NCI-H2029 treated with DMSO at 0.1 percent for 48 hours (cell line): ENCODE data around the gene HECTD4.
A peak's percentile ranks its signal among the peaks of the same experiment; 100 is the strongest.
"Not testable (repeated sequence)": the region's sequence is repeated elsewhere in the genome, so short reads cannot be mapped to it uniquely, and the experiment has no call there.

Source experiments
- DNase-seq: peaks from one replicate; lab custom pipeline; 2025; lab: John Stamatoyannopoulos, UW

The HECTD4 gene

DNA sequence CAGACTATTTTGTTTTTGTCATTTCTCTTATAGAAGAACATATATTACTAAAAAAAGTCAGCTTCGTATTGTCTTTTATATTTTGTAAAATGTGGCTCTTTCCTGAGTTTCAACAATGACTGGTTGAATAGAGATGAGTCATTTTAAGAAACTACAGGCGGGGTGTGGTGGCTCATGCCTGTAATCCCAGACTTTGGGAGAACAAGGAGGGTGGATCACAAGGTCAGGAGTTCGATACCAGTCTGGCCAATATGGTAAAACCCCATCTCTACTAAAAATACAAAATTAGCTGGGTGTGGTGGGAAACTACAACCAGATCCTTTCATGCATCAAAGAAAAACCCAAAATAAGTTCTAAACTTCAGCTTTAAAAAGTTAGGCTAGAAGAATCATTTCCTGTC lies 28.8 kb downstream of the HECTD4 start:
- no peak for DNase-seq

DNA sequence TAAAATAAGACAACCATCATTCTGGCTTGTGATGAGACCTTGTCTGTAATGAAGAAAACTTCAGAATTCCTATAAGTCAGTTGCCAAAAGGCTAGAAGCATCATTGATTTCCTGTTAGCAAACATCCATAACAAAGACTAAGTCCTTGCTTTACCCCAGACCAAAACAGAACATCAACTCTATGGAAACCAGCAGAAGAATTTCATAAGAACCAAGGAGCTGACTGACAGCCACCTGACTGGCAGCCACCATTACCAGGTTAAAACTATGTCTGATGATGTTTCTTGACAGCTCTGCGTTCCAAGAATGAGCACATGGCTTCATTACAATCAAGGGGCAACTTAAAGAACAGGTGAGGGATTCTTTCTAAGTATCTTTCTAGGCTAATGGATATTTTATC lies 29.3 kb downstream of the HECTD4 start:
- no peak for DNase-seq

DNA sequence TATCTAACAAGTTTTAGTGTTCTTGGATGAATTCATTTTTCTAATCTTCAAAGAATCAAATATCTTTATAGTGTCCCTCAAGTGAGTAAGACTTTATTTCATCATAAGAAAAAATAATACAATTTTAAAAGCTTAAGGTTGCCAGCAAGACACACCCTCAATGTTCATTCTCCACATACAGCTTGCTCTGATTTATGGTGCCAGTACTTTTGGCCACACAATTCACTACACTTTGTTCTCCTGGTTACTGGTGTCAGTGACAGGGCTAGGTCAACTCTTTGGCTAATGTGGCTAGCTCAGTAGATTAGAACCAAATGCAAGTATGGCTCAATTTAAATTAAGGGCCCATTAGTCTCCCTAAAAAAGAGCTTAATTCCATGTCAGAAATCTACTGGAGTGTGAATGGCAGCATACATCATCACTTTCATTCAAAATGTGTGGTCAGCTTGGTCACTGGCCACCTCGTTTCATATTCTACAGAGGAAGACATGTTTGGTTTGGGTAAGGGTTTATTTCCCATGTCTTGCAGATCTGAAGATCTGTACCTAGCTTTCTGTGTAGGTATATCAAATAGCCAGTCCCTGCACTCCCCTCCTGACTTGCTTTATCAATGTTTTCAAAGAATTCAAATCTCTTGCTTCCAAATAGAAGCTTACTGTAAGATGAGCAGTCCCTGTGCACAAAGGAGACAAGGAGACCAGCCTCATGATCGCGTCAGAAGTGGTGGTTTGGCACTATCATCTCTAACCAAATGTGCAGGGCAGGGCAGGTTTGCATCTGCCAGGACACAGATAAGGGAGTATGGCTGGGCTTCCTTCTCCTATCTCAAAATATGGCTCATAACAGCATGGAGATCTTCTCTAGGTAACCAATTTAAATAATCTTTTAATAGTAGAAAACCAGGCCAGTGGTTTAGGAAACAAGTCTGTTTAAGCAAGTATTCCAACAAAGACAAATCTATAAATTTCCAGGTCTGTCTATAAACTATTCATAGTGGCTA lies 31.3 kb downstream of the HECTD4 start:
- DNase-seq = peak; percentile 57

DNA sequence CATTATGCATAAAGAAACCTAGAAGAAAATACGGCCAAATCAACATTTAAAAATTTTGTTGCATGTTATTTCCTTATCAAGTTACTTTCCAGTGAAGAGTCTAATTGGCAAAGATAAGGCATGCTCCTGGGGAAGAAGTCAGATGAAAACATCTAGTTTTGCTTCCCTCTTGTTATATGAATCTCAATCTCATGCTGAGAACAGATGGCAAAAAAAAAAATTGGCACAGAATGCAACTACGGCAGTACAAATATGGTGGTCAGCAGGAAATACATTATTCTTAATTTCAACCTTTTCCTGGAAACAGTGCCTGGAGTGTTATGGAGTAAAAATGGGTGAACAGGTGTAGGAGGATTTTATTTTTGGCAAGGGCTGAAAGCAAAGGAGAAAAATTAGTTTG lies 32.8 kb downstream of the HECTD4 start:
- peak; percentile 62 for DNase-seq

DNA sequence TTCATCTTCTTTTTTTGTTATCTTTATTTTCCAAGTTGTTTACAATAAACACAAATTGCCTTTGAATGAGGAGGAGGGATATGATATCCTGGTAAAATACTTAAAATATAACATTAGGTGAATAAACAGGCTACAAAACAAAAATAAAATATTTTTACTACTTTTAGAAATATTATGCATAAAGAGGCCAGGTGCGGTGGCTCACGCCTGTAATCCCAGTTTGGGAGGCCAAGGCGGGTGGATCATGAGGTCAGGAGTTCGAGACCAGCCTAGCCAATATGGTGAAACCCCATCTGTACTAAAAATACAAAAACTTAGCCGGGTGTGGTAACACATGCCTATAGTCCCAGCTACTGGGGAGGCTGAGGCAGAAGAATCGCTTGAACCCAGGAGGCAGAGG lies 33.3 kb downstream of the HECTD4 start:
- not testable (repeated sequence) for DNase-seq

DNA sequence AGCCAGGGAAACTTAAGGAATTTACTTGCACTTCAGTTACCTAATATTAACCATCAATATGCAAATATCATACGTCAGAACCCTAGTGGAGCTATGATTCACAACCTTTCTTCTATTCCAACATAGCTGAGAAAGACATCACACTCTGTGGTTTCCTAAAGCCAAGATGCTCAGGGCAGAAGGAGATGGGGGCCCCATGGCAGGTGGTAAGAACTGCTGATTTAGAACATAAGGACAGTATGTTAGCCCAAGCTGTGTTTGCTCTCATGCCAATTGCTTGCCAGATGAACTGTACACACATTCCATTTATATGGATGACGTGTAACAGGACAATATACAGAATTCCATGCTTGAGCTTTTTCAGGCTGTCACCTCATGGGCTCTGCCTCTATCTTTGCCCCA lies 34.6 kb downstream of the HECTD4 start:
- DNase-seq = no peak

DNA sequence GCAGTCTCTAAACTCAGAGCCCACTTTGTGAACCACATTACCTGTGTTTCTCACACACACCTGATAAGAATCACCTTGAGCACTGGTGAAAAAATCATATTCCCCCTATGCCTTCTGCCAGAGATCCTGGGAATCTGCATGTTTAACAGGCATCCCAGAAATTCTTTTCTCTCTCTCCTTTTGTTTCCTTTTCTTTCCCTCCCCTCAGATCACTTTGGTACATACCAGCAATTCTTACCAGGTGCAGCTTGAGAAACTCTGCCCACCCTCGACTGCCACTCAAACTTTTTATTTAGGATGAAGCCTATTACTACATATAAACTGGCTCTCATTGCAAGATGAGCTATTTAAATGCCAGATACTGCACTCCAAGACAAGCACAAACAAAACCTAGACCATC lies 36.0 kb downstream of the HECTD4 start:
- no peak for DNase-seq

DNA sequence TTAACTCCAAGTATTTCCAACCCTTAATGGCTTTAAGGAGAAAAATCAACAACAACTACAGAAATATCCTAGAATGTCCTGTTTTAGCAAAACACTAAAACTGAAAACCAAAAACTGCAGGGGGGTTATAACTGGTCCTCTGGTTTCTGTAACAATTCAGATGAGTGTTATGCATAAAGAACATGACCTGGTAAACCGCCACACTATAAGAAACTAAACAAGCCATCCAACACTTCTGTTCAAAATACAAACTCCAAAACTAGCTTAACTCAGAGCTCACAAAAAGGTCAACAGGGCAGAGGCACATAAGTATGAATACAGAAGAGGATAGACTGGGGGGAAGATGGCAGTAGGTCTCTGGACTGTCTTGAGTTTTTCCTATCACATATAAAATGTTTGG lies 38.0 kb downstream of the HECTD4 start:
- DNase-seq = no peak

DNA sequence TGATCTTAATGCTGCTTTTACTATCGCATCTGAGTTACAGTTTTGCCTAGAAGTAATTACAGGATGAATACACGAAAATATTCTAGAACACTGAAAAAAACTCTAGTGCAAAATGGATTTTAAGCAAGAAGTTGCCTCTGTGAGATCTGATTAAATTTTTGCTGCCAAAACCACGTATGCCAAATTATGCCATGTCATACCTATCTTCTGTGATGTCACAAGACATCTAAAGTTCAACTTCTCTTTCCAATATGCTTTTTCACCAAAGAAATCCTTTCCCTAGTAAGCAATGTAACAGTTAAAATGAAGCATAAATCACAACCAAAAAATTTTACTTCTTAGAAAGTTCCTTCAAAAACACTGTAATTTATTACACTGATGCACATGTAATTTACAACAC lies 39.6 kb downstream of the HECTD4 start:
- DNase-seq = no peak

DNA sequence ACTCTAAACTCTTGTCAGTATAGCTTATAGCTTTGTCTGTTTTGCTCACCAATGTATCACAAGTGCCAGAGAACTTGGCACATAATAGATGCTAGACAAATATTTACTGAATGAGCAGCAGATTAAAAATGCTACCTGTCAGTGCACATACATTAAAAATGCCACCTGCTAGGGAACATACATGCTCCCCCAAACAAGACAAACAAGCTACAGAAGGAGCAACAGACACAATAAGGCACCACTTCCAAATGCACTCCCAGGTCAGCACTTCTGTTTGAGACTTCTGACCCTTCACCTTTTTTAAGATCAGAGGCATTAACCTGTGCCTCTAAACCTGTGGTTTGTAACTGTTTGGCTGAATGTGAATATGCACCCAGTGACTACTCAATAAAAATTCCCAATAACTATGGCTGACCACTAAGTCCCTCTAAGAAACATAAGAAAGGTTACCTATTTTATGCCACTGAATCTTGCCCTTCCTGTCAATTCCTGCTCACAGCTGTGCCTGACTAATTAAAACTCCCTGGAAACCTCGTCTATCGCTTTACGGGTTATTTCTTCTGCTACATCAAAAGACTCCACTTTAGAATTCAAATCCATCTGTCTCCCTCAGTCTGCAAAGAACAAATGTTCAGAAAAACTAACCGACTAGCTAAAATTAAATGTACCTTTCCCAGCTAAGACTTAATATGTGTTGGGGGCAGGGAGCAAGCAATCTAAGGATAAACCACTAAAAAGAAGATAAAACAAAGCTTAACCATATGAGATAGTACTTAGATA lies 41.0 kb downstream of the HECTD4 start:
- no peak for DNase-seq

DNA sequence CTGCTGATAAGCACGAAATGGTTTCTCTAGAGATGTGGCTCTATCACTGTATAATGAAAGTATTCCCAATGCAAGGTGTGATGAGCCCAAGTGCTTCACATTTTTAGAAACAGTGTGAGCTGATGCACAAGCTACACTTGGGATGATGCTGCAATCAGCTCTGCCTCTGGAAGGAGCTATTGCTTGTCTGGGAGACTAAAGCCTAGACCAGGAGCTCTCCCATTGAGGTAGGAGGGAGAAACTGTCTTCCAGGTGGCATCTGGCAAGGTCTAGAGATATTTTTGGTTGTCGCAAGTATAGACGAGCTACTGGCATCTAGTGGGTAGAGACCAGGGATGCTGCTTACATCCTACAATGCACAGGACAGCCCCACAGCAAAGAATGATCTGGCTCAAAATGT lies 42.0 kb downstream of the HECTD4 start:
- no peak for DNase-seq

DNA sequence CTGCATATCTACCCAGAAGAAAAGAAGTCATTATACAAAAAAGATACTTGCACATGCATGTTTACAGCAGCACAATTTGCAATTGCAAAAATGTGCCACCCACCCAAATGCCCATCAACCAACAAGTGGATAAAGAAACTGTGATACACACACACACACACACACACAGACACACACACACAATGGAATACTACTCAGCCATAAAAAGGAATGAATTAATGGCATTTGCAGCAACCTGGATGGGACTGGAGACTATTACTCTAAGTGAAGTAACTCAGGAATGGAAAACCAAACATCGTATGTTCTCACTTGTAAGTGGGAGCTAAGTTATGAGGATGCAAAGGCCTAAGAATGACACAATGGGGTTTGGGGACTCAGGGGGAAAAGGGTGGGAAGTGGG lies 47.2 kb downstream of the HECTD4 start:
- DNase-seq = not testable (repeated sequence)

DNA sequence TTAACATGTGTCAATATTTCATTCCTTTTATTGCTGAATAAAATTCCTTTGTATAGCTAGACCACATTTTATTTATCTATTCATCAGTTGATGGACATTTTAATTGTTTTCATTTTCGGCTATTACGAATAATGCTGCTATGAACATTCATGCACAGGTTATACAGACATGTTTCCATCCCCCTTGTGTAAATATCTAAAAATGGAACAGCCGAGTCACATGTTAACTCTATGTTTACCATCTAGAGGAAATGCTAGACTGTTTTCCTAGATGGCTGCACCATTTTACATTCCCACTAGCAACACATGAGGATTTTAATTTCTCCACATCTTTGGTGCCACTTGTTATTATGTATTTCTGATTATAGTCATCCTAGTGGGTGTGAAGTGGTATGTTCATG lies 49.2 kb downstream of the HECTD4 start:
- no peak for DNase-seq

DNA sequence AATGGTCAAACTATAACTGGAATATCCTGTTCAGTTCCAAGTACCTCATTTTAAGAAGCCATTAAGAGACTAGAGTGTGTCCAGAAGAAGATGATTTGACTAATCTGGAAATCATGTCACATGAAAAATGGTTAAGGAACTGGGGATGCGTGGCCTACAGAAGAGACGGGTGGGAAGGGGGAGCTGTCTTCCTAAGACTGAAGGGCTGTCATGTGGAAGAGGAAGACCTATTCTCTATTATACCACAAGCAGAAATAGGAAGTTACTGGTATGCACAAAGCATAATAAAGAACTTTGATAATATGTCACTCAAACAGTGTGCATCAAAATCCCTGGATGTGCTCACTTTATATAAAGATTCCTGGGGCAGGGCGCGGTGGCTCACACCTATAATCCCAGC lies 50.3 kb downstream of the HECTD4 start:
- no peak for DNase-seq

DNA sequence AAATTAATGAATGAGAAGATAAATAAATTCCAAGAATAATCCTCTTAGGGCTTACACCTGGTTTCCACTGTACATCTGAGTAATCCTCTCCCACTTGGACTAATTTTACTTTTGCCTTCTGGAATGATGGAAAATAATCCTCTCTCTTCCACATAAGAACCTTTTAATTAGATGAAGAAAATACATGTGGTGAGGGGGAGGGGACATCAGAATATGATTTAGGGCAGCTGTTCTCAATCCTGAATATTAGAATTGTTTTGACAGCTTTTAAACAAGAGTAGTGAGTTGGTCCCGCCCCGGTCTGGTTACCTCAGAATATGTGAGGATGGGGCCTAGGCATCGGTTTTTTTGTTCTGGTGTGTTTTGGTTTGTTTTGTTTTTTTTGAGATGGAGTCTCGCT lies 51.5 kb downstream of the HECTD4 start:
- no peak for DNase-seq

DNA sequence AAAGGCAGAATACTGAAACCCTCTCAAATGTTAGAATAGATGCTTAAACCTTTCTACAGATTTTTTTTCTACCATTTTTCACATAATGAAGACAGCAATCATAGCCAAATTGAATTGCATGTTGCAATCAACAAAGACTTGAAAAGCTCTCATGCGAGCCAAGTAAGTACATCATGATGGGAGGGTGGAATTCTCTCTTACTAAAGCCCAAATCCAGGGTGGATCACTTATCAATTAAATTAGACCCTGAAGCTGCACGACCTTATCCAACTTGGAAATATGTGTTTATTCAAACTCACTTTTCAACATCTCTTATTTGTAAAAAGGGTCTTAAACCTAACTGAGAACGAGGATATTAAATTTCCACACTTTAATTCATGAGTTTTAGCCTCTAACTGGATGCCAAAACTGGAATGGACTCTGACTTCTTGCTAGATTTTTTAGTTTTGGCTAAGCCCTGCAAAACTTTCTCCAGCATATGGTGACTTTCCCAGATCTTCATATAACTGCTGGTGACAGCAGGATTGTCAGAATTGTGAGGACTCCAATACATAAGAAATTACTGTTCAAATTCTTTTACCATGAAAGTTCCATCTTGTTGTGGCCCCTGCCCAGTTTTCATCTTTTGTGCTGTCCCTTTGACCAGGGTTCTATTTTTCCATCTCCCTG lies 53.6 kb downstream of the HECTD4 start:
- DNase-seq = no peak

DNA sequence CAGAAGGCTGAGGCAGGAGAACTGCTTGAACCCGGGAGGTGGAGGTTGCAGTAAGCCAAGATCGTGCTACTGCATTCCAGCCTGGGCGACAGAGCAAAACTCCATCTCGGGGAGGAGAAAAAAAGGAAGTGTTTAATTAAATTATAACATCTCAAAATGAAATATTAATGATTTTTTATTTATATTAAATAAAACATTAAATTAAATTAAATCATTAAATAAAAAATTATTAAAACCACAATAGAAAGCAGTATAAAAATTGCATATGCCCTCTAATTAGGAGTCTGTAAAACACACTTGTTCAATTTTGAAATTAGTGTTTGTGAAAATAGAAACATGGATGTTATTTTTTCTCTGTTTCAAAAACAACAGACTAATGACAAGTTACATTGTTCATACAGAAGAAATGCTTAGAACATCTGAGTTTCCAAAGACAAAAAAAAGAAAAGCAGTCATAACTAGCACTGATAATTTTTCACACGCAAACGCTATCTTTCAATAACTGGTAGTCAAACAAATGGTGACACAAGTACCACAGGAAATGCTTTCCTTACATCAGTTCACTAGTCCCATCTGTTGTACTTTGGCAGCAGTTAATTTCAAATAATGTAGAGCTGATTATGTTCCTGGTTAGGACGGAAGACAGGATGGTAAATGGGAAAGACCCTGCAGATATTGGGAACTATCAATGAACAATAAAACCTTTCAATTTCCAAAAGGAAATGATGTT lies 54.9 kb downstream of the HECTD4 start:
- no peak for DNase-seq

DNA sequence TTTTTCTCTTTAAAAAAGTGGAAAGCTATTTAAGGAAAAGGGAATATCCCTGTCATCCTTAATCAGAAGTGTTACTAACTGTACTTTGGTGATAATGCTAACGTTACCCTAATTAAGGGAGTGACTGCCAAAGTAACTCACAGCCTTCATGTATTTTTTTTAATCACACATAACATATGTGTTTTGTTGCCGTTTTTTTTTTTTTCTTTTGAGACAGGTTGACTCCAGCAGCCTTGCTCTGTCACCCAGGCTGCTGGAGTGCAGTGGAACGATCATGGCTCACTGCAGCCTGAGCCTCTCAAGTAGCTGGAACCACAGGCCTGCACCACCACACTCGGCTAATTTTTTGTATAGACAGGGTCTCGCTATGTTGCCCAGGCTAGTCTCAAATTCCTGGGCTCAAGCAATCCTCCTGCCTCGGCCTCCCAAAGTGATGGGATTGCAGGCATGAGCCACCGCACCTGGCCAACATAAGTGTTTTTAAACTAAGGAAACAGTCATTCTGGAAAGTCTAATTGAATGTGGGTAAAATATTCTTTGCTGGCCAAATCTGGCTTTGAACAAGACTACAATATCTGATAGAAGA lies 56.5 kb downstream of the HECTD4 start:
- no peak for DNase-seq

DNA sequence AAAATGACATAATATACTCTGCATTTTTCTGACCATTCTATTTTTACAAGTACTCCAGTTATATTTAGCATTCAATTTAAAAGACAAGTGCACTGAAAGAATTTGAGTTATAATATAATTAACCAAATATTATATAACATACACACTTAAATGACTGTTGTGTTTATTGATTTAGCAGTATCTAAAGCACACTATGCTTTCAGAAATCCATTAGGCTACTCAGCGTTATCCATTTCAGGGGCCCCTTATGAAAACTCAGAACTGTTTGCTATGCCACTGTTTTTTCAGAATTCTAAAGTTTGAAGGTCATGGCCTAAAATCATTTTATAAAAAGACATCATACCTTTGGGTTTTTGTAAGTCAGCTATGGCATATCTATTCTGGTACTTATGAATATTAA lies 57.1 kb downstream of the HECTD4 start:
- no peak for DNase-seq

DNA sequence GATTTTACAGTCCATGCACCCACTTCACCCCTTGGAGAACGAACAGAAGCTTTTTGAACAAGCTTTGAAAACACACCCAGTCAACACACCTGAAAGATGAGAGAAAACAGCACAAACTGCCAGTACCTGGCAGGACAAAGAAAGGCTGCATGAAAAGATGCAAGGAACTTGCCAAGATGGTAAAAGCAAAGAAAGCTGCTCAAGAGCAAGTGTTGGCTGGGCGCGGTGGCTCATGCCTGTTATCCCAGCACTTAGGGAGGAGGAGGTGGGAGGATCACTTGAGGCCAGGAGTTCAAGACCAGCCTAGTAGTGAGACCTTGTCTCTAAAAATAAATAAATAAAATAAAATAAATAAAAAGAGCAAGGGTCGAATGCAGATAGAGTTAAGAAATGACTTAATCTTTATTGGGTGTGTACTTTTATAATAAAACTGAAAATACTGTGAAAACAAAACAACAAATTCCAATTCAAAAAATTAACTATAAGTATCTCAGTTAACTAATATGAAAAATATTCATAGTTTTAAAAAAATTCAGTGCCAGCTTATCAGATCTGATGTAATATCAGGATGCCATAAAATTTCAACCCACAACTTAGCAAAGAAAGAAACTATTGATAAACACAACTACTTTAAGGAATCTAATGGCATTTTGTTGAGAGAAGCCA lies 59.2 kb downstream of the HECTD4 start:
- DNase-seq = no peak

DNA sequence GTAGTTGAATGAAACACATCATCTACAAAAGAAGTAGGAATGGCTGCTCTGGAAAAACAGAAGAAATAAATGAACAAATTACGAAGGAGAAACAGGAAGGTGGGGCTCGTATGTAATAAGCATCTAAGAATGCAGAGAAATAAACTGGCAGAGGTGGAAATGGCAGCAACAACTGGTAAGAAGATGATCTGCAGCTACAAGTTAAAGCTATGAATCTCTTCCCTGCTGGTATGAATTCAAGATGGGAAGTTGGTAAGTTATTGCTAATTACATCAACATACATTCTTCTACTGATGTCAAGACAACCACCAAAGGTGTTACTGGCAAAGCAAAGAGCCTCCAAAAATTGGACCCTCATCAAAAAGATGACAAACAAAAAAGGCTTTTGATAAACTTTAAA lies 59.8 kb downstream of the HECTD4 start:
- DNase-seq = no peak
